ENCODE measurements around the gene NBEA.
A peak's percentile ranks its signal among the peaks of the same experiment; 100 is the strongest.
"Not testable (repeated sequence)": the region's sequence is repeated elsewhere in the genome, so short reads cannot be mapped to it uniquely, and the experiment has no call there.

NBEA gene, protein sequence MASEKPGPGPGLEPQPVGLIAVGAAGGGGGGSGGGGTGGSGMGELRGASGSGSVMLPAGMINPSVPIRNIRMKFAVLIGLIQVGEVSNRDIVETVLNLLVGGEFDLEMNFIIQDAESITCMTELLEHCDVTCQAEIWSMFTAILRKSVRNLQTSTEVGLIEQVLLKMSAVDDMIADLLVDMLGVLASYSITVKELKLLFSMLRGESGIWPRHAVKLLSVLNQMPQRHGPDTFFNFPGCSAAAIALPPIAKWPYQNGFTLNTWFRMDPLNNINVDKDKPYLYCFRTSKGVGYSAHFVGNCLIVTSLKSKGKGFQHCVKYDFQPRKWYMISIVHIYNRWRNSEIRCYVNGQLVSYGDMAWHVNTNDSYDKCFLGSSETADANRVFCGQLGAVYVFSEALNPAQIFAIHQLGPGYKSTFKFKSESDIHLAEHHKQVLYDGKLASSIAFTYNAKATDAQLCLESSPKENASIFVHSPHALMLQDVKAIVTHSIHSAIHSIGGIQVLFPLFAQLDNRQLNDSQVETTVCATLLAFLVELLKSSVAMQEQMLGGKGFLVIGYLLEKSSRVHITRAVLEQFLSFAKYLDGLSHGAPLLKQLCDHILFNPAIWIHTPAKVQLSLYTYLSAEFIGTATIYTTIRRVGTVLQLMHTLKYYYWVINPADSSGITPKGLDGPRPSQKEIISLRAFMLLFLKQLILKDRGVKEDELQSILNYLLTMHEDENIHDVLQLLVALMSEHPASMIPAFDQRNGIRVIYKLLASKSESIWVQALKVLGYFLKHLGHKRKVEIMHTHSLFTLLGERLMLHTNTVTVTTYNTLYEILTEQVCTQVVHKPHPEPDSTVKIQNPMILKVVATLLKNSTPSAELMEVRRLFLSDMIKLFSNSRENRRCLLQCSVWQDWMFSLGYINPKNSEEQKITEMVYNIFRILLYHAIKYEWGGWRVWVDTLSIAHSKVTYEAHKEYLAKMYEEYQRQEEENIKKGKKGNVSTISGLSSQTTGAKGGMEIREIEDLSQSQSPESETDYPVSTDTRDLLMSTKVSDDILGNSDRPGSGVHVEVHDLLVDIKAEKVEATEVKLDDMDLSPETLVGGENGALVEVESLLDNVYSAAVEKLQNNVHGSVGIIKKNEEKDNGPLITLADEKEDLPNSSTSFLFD (N-terminal part only)

DNA sequence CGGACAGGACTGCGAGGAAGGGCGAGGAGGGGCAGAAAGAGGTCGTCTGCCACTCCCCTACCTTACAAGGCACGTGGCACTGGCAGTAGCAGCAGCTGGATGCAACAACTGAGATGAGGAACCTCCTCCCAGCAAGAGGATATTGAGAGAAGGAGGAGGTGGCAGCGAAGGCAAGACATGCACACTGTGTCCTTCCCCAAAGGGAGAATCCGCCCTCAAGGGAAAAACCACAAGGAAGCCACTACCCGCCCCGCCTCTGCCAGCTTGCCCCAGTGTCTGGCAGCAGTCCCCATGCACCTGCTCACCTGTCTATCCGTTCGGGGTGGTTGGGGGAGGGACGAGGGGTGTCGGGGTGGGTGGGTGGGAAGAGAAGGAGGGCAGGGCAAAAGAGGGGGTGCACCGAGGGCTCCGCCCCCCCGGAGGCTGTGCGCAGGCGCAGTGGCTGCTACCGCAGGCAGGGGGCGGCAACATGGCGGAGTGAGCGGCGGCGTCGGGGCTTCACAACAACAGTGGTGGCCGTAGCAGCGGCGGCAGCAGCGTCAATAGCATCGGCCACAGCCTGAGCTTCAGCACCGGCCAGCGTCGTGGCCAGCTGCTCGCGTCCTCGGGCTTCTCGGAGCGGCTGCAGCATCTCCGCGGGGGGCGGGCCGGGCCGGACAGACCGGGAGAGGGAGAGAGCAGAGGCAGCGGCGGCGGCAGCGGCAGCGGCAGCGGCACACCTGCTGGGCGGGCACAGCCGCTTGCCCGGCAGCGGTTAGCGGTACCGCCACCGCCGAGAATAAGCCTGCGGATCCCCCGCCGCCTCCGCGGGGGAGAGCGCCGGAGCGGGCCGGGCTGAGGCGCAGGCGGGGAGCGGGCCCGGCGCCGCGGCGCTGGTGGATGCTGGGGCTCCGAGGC lies at the start of gene NBEA:
NBEA (plus strand) TSS at position 436 of the 897 bp plus-strand sequence. CDS start 551 bp downstream, outside the sequence.
- peak; percentile 31 to 68 for DNase-seq (ENCODE audit: low read depth in 2 of 2)

DNA sequence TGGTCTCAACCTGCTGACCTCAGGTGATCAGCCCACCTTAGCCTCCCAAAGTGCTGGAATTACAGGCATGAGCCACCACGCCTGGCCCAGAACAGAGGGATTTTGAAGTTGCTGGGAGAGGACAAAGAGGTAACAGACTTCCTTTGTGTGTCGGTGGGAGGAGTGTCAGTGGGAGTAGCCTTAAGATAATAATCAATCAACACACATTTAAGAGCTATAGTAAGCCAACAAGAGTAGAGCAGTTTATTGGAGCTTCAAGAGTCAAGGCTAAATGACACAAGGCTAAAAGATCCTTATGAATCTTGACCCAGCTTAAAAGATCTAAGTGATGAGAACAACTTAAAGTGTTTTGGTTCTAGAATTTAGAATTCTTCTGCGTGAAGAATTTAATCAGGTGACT lies 47.3 kb upstream of the NBEA start:
- DNase-seq (ENCODE audit: low read depth in 2 of 2) = no peak

DNA sequence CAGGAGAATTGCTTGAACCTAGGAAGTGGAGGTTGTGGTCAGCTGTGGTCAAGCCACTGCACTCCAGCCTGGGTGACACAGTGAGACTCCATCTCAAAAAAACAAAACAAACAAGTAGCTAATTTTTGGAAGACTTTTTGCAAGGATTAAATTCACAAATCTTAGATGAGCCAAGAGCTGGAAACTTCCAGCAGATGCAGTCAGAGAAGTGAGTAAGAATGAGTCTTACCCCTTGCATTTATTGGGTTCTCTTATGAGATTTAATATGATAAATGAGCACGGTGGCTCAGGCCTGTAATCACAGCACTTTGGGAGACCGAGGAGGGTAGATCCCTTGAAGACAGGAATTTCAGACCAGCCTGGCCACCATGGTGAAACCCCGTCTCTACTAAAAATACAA lies 44.9 kb upstream of the NBEA start:
- DNase-seq (ENCODE audit: low read depth in 2 of 2) = no peak

DNA sequence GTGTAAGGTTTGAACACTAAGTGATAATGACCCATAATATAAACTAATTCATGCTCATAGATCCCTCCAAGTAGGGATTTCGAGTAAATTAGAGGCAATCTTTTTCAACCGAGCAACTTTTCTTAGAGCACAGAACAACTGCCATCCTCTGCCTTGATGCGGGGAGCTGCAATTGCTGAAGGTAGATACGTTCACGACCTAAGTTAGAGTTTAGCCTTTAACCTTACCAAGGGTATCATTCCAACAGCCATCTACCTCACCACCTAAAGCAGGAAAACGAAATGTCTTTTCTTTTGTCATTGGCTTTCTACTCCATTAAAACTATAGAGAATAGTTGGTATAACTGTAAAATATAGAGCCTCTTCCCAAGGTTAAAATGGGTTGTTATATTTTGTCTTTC lies 42.2 kb upstream of the NBEA start:
- DNase-seq (ENCODE audit: low read depth in 2 of 2) = no peak

DNA sequence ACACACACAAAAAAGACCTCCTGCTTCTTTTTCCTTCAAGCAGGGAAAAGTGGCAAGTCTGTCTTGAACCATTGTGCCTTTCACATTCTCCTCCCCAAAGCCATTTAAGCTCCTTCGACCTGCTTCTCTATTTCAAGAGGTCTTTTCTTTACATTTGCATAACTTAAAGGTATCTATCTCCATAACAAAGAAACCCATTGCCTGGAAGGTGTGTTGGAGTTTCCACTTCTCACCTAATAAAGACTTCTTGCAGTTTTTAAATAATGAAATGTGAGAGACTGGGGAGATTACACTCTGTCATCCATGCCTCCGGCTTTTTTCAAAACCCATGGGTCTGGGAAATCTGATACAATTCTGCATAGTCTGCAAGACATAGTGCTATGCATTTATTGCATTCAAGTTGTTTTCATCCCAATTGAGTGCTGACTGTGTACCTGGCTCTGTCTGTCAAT lies 41.8 kb upstream of the NBEA start:
- no peak for DNase-seq (ENCODE audit: low read depth in 2 of 2)

DNA sequence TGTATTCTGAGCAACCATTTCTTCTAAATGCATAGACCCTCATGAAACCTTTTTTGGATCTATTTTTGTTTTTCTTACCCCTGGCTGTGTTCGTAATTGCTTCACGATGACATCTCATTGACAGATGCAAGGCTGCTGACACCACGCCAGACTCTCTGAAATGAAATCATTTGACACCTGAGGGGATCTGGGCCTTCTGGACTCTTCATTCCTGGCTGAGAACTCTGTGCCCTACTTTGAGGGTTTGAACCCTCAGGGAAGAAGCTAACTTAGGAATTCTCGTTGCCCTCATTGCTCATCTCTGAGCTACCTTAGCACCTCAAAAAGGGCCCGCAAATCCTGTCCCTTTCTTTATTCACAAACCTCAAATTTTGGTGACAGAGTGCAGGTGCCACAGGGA lies 40.5 kb upstream of the NBEA start:
- no peak for DNase-seq (ENCODE audit: low read depth in 2 of 2)

DNA sequence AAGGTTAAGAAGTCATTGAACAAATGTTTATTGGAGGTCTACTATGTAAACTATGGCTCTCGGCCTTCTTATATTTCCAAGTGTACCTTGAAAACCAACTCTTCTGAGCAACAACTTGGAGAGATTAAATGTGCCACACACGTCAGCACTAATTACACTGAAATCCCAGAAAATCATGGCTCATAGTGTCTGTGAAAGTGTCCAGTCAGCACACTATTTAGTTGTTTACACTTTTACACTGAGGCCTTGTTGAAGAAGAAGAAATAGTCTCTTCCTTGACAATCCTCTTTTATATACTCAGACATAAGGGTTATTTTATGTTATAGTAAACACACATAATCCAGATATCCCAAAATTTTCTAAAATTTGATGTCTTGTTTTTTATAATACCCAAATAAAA lies 30.9 kb upstream of the NBEA start:
- no peak for DNase-seq (ENCODE audit: low read depth in 2 of 2)

DNA sequence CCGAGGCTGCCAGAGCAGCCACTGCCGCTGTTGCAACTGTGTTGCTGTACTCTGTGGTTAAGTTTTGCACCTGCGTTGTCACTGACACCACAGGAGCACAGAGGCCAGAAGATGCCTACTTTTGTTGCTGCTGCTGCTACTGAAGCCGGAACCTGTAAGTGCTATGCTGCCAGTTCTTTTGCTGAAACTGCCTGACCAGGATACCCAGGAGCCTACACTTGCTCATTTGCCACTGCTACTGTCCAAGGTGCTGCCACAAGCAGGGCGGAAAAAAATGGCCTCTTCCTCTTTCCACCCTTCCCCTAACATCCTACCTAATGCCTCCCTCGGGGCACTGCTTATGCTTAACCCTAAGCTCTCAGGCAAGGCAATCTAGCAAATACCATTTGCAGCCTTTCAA lies 29.0 kb upstream of the NBEA start:
- DNase-seq (ENCODE audit: low read depth in 2 of 2) = no peak

DNA sequence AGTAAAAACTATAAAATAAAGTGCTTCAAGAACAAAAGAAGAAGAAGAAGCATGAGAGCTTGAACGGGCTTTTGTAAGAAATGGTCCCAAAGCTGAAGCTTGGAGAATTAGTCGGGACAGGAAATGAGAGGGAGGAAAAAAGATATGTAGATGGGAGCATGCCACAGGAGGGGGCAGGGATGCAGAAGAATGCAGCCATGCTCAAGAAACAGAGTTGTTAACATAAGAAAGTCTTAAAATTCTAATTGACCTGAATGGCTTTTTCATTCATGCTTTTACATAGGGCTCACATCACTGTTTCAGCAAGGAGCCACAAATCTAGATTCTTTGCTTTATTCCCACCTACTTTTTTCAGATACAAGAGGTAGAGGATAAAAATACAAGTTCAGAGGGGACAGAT lies 27.7 kb upstream of the NBEA start:
- DNase-seq (ENCODE audit: low read depth in 2 of 2) = no peak

DNA sequence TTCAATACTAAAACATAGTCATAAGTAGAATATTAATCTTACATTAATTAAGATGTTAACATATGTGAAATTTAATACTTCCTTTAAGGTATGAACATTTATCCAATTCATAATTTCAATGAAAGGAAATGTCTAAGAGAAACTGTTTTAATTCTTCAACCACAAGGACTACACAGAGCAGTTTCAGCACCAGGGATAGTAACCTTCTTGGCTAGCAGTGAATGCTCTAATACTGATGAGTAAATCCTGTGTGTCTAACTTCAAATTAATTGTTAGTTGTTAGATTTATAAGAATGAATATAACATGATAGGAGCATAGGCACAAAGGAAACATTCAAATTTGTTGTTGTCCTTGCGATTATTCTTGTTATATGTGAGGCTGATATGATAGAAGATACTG lies 15.6 kb upstream of the NBEA start:
- DNase-seq (ENCODE audit: low read depth in 2 of 2) = no peak

DNA sequence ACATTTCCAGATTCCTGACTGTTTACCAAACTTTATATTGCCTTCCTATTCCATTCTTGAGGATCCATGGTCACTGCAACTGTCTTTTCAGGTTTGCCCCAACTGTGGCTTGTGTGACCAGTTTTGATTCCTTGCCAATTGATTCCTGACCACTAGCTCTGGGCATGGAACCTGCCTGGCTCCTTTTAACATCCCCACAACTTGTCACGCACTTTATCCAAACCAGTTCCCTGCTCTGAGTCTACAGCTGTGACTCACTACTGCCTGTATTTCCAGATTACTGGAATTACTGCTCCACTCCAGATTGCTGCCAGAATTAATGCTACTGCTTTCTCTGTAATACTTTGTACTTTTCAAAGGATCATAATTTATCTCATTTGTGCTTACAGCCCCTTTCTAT lies 13.4 kb upstream of the NBEA start:
- DNase-seq (ENCODE audit: low read depth in 2 of 2) = not testable (repeated sequence)

DNA sequence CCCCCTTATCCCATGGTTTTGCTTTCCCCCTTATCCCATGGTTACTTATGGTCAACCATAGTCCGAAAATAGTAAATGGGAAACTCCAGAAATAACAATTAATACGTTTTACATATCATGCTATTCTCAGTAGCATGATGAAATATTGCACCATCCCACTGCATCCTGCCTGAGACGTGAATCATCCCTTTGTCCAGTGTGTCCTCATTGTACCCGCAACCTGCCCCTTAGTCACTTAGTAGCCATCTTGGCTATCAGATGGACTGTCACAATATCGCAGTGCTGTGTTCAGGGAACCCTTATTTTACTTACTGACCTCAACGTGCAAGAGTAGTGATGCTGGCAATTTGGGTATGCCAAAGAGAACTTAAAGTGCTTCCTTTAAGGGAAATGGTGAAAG lies 10.5 kb upstream of the NBEA start:
- DNase-seq (ENCODE audit: low read depth in 2 of 2) = no peak

DNA sequence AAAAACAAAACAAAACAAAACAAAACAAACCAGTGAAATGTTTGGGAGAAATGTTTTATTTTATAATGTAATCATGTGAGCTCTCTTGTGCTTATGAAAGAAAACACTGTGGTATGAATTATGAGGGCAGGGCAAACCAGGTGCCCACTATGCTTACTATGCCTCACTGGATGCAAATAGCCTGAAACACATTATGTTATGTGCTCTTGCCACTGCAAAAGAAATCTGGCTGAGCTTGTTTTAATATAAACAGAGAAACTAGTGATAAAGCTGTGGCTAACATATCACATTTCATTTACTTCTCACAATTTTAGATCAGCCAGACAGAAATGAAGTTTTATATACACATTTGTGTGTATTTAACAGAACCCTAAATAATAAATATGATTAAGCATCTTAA lies 8.7 kb upstream of the NBEA start:
- no peak for DNase-seq (ENCODE audit: low read depth in 2 of 2)

DNA sequence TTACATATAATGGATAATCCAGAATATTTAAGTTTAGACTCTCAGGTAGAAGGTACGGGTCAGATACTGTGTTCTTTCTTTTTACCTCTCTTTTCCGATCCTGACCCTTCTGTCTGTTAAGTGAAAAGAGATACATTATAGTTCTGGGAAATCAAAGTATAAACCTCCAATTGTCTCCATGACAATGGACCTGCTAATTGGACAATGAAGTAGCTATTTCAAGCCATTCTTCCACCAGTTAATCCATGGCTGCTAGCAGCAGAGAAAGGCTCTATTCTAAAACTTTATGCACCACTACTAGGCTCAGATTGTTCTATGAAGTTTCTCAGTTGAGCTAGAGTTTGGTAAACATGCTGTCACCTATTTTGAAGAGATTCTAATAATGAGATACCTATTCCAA lies 8.3 kb upstream of the NBEA start:
- DNase-seq (ENCODE audit: low read depth in 2 of 2) = no peak

DNA sequence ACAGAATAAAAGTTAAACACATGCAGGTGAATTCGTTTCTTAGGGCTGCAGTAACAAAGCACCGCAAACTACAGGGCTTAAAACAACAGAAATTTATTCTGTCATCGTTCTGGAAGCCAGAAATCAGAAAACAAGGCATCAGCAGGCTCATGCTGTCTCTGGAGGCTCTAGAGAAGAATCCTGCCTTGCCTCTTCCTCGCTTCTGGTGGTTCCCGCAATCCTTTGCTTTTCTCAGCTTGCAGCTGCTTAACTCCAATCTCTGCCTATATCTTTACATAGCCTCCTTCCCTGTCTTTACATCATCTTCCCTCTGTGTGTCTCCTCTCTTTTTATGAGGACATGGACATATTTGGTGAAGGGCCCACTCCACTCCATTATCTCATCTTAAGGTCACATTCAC lies 6.2 kb upstream of the NBEA start:
- no peak for DNase-seq (ENCODE audit: low read depth in 2 of 2)

DNA sequence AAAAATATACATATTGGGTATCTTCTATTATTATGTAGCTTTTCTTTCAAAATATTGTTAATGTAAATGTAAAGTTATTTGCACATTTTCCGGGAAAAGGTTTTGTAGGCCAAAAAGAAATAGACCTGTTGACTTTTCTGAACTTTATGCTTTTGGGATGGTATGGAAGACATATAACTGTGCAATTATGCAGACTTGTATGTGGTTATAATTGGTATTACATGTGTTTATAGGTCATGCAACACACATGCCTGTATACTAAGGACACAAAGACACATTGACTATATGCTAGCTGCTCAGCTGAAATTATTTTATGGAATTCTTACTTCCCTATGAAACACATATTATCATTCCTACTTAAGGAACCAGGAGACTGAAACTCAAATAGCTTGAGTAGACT lies 2.3 kb upstream of the NBEA start:
- DNase-seq (ENCODE audit: low read depth in 2 of 2) = no peak

DNA sequence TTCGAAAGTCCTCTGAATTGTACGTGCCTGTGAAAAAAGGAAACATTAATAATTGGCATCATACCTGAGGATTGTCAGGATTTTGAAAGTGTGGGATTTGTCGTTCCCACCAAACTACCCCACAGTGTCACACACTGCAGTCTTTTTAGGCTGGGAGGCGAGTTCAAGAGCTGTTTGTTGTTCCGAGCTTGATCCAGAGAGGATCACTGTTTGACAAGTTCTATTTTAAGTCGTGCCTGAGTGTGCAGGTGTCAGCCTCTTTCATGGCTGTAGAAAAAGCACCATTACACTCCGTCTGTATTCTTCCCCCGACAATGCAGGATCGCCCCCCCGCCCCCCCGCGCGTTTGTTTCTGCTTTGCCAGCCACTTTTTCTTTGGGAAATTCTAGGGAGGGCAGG lies 635 bp upstream of the NBEA start:
- DNase-seq (ENCODE audit: low read depth in 2 of 2) = no peak

DNA sequence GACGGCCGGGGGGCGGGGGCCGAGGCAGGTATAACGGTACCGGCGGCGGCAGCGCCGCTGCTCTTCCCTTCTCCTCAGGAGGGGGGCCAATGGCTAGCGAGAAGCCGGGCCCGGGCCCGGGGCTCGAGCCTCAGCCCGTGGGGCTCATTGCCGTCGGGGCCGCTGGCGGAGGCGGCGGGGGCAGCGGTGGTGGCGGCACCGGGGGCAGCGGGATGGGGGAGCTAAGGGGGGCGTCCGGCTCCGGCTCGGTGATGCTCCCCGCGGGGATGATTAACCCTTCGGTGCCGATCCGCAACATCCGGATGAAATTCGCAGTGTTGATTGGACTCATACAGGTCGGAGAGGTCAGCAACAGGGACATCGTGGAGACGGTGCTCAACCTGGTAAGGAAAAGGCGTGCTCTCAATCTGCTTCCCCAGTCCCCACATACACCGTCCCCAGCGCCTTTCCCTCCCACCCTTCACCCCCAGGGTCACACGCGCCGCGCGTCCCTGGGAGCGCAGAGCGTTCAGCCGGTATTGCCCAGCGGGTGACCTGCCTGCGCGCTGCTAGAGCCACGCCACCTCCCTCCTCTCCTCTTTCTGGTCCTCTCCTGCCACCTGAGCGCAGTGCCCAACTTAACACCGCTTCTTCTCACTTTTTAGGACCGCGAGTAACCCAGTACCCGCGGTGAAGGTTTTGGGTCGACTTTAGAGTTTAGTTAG lies 814 bp downstream of the NBEA start:
- DNase-seq (ENCODE audit: low read depth in 2 of 2) = no peak

DNA sequence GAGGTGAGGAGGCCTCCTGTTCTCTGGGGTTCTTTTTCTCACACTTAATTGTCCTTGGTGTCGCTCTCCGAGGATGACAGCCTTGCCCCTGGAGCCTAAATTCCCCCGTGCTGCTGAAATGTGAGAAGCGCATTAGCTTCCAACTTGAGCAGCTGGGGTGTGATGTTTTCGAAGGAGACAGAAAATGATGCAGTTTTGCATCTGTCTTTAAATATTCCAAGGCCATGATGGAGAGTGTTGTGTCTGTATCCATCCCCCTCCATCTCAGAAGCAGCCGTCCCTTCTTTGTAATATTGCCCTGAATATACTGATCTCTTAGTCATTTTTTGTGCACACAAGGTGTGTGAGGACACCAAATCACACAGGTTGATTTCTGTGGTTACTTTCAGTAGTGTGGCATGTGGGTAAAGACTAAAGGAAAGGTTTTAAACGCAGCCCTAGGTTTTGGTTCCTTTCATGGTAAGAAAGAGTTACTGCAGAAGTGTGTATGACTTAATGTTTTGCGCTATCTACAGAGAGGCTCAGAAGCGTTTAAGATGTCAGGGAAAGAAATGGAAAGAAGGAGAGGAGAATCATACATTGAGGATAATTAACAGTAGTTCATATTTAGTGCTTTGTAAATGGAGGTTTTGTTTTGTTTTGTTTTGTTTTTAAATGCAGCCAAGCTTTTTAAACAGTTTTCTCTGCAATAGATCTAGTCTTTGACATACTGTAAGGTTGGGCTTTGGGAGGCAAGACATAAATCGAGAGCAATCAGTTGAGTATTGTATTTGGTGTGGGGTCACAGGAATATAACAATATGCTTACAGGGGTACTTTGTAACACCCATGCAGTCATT lies 1.6 kb downstream of the NBEA start:
- DNase-seq (ENCODE audit: low read depth in 2 of 2) = no peak

DNA sequence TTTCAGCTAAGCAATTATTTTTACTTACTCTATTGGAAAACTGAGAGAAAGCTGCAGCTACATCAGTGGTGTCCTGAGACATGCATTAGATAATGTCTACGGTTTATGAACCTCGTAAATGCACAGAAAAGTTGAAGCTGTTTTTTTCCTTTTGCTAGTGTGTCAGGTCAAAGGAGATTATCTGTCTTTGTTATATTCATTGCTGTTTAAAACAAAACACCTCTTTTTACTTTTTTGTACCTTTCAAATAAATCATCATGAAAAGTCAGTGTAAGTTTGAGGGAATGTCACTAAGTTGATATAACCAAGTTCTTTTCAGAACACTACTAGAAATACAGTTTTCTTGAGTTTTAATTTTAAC lies 2.2 kb downstream of the NBEA start:
- DNase-seq (ENCODE audit: low read depth in 2 of 2) = no peak

All from stimulated activated CD4-positive, alpha-beta T cell treated with anti-CD3 and anti-CD28 coated beads, Interleukin-1b, Interleukin-23, amount 100 ng/mL, for 1 hour (primary cell).